HepG2 (cell line): ENCODE results near the gene RNASE4. TPM values are rescaled to one million over a fixed set of nuclear protein-coding genes. Genes with fewer than 3 reads are reported as not detected.
A peak's percentile ranks its signal among the peaks of the same experiment; 100 is the strongest.

Experiments
- BRCA1 ChIP-seq: sonication (generic); formaldehyde crosslinking; IDR thresholded peaks from 2 replicates; pipeline ENCODE4 v1.4.0; 2020; ENCODE audit warnings: missing genetic modification reagents
- LBX2 ChIP-seq: sonication (generic); formaldehyde crosslinking; IDR thresholded peaks from 2 replicates; pipeline ENCODE4 v1.5.0; 2020; ENCODE audit warnings: missing genetic modification reagents, mild to moderate bottlenecking, borderline replicate concordance
- MTA3 ChIP-seq: sonication (generic); formaldehyde crosslinking; IDR thresholded peaks from 2 replicates; pipeline ENCODE4 v1.4.0; 2020; ENCODE audit warnings: missing genetic modification reagents
- NCOA5 ChIP-seq: sonication (generic); formaldehyde crosslinking; IDR thresholded peaks from 2 replicates; pipeline ENCODE4 v1.4.0; 2020; ENCODE audit warnings: missing genetic modification reagents
- SIN3A ChIP-seq: IDR thresholded peaks from 2 replicates; pipeline ENCODE4 v1.6.1; 2011; ENCODE audit warnings: low read depth, mild to moderate bottlenecking, control low read depth, low read length, borderline replicate concordance
- SNAI1 ChIP-seq: sonication (generic); formaldehyde crosslinking; IDR thresholded peaks from 2 replicates; pipeline ENCODE4 v1.5.0; 2020; ENCODE audit warnings: mild to moderate bottlenecking, missing genetic modification reagents, borderline replicate concordance
- SP2 ChIP-seq: sonication (generic); formaldehyde crosslinking; IDR thresholded peaks from 2 replicates; pipeline ENCODE4 v1.5.1; 2020; ENCODE audit warnings: mild to moderate bottlenecking, missing genetic modification reagents
- YEATS4 ChIP-seq: sonication (generic); formaldehyde crosslinking; IDR thresholded peaks from 2 replicates; pipeline ENCODE4 v1.4.0; 2020; ENCODE audit warnings: missing genetic modification reagents, borderline replicate concordance
- ZFP82 ChIP-seq: sonication (generic); formaldehyde crosslinking; IDR thresholded peaks from 2 replicates; pipeline ENCODE4 v1.5.1; 2020; ENCODE audit warnings: mild to moderate bottlenecking, missing genetic modification reagents, borderline replicate concordance
- ZHX2 ChIP-seq, 2 experiments: sonication (generic) in 1 of 2; formaldehyde crosslinking in 1 of 2; IDR thresholded peaks; 2 replicates each; pipeline versions ENCODE4 v1.6.1 to v1.9.0; 2014 to 2022; ENCODE audit warnings: antibody characterized with exemption in 1 of 2, borderline replicate concordance in 1 of 2, inconsistent platforms in 1 of 2, low read depth in 1 of 2, missing genetic modification reagents in 1 of 2
- ZNF468 ChIP-seq: sonication (generic); formaldehyde crosslinking; IDR thresholded peaks from 2 replicates; pipeline ENCODE4 v1.8.0; 2022; ENCODE audit warnings: mild to moderate bottlenecking, moderate library complexity, missing genetic modification reagents
- ZNF549 ChIP-seq: sonication (generic); formaldehyde crosslinking; IDR thresholded peaks from 2 replicates; pipeline ENCODE4 v1.5.0; 2020; ENCODE audit warnings: missing genetic modification reagents
- ZNF574 ChIP-seq: sonication (generic); formaldehyde crosslinking; IDR thresholded peaks from 2 replicates; pipeline ENCODE4 v1.4.0; 2020; ENCODE audit warnings: missing genetic modification reagents
- ZNF709 ChIP-seq: sonication (generic); formaldehyde crosslinking; IDR thresholded peaks from 2 replicates; pipeline ENCODE4 v1.5.0; 2020; ENCODE audit warnings: mild to moderate bottlenecking, missing genetic modification reagents
- polyA plus RNA-seq, 8 experiments: library from polyadenylated mRNA; depleted of rRNA in 3 of 8; stranded (reverse) in 7 of 8; unstranded in 1 of 8; fragments of >200 nt; fragmentation: Illumina TruSeq in 4 of 8; extraction: Trizol in 4 of 8; gene quantifications; 2 replicates each; pipeline versions ENCODE4 v1.2.1 to v1.2.3, GENCODE V29; 2011 to 2016; ENCODE audit warnings: low read depth in 4 of 8, missing spikeins in 1 of 8, mixed read lengths in 1 of 8; ENCODE audit not compliant: insufficient read depth in 1 of 8
- total RNA-seq, 5 experiments: library from RNA; depleted of rRNA; stranded (reverse); fragments of >200 nt; fragmentation: Illumina TruSeq; extraction: Trizol; gene quantifications; 2 replicates each; pipeline ENCODE4 v1.2.3, GENCODE V29; 2016; ENCODE audit warnings: low read depth in 1 of 5
- TF ChIP-seq, protein P1 (sequence below): sonication (generic); formaldehyde crosslinking; IDR thresholded peaks from 2 replicates; pipeline ENCODE4 v1.8.0; 2022; ENCODE audit warnings: mild to moderate bottlenecking, missing genetic modification reagents, borderline replicate concordance
- TF ChIP-seq, protein P2 (sequence below): sonication (generic); formaldehyde crosslinking; IDR thresholded peaks from 2 replicates; pipeline ENCODE4 v1.5.0; 2020; ENCODE audit warnings: missing genetic modification reagents

Gene RNASE4
- total and polyA plus RNA-seq, 2 of the 13 experiments (the other 11 are each of a cell fraction or from before 2014, with no cell fraction given) = 109 to 983 TPM

GRCh38 chr14:20681348-20682126, 2.8 kb upstream of the RNASE4 start (continued):
- TF ChIP-seq, protein P1, sequence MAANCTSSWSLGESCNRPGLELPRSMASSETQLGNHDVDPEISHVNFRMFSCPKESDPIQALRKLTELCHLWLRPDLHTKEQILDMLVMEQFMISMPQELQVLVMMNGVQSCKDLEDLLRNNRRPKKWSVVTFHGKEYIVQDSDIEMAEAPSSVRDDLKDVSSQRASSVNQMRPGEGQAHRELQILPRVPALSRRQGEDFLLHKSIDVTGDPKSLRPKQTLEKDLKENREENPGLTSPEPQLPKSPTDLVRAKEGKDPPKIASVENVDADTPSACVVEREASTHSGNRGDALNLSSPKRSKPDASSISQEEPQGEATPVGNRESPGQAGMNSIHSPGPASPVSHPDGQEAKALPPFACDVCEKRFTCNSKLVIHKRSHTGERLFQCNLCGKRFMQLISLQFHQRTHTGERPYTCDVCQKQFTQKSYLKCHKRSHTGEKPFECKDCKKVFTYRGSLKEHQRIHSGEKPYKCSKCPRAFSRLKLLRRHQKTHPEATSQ (CRISPR knock-in tag) = no peak; the same call in 1 of the 2 replicates
- TF ChIP-seq LBX2 (CRISPR knock-in tag) = no peak
- TF ChIP-seq ZNF709 (CRISPR knock-in tag) = no peak
- TF ChIP-seq NCOA5 (CRISPR knock-in tag) = 0 out of 2 replicates have a peak, but pooled peaks have one; percentile 17
- no peak for TF ChIP-seq ZNF549 (CRISPR knock-in tag)
- TF ChIP-seq ZHX2 (IDR thresholded peaks at IDR 0.05; ENCODE audit: low read depth) = 0 out of 2 replicates have a peak, but pooled peaks have one; percentile 30
- peak; percentile 97; the same call in 1 of the 2 replicates for TF ChIP-seq ZHX2 (CRISPR knock-in tag; IDR thresholded peaks at IDR 0.05; ENCODE audit: borderline replicate concordance)
- 0 out of 2 replicates have a peak, but pooled peaks have one; percentile 11 for TF ChIP-seq SP2 (CRISPR knock-in tag)
- TF ChIP-seq SNAI1 = no peak
- TF ChIP-seq YEATS4 (CRISPR knock-in tag) = peak; percentile 30; the same call in 1 of the 2 replicates
- 0 out of 2 replicates have a peak, but pooled peaks have one; percentile 59 for TF ChIP-seq SIN3A
- no peak for TF ChIP-seq ZFP82
- TF ChIP-seq BRCA1 (CRISPR knock-in tag) = 0 out of 2 replicates have a peak, but pooled peaks have one; percentile 47
- TF ChIP-seq MTA3 (CRISPR knock-in tag) = no peak
- TF ChIP-seq ZNF468 = no peak
- peak; percentile 75 for TF ChIP-seq ZNF574
- TF ChIP-seq, protein P2, sequence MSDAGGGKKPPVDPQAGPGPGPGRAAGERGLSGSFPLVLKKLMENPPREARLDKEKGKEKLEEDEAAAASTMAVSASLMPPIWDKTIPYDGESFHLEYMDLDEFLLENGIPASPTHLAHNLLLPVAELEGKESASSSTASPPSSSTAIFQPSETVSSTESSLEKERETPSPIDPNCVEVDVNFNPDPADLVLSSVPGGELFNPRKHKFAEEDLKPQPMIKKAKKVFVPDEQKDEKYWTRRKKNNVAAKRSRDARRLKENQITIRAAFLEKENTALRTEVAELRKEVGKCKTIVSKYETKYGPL = 0 out of 2 replicates have a peak, but pooled peaks have one; percentile 61
